Transverse colon (tissue), 4 donors: Measurements from ENCODE around the gene CEL. TPM values are rescaled to one million over a fixed set of nuclear protein-coding genes. Genes with fewer than 3 reads are reported as not detected.

Experiments used
- DNase-seq: peaks from one replicate; pipeline ENCODE4 v3.0.0-alpha.2; 2019
- H3K27ac ChIP-seq, 4 donors: fragments of 200-600 bp; sonication (generic); 2 replicates each; pipeline ENCODE4 v1.5.1; 2016 to 2018; ENCODE audit warnings: inconsistent platforms in 4 of 4
- H3K27me3 ChIP-seq: fragments of 200-600 bp; sonication (generic); 2 replicates; pipeline ENCODE4 v1.5.1; 2017; ENCODE audit warnings: inconsistent platforms
- H3K36me3 ChIP-seq, 4 donors: fragments of 200-600 bp; sonication (generic); 2 replicates each; pipeline ENCODE4 v1.5.1; 2017 to 2019; ENCODE audit warnings: inconsistent platforms in 4 of 4
- H3K4me1 ChIP-seq, 4 donors: fragments of 200-600 bp; sonication (generic); 2 replicates each; pipeline ENCODE4 v1.5.1; 2017 to 2020; ENCODE audit warnings: inconsistent platforms in 4 of 4
- H3K4me3 ChIP-seq, 4 donors: fragments of 200-600 bp; sonication (generic); 1 replicate in 1 of 4; 2 replicates in 3 of 4; pipeline versions ENCODE4 v1.5.1 to v1.6.1; 2017 to 2019; ENCODE audit warnings: inconsistent platforms in 4 of 4
- H3K9me3 ChIP-seq, 2 donors: fragments of 200-600 bp; sonication (generic); 2 replicates each; pipeline ENCODE4 v1.5.1; 2017 to 2019; ENCODE audit warnings: inconsistent platforms in 2 of 2
- EP300 ChIP-seq: sonication (generic); formaldehyde crosslinking; IDR thresholded peaks from one replicate; pipeline ENCODE4 v1.6.1; 2017; ENCODE audit warnings: antibody characterized with exemption, low read depth
- POLR2A ChIP-seq: fragments of 450-650 bp; IDR thresholded peaks from one replicate; pipeline ENCODE4 v1.6.1; 2016; ENCODE audit warnings: antibody characterized with exemption, mild to moderate bottlenecking, moderate library complexity
- POLR2AphosphoS5 ChIP-seq, 3 donors: sonication (generic); formaldehyde crosslinking; IDR thresholded peaks; one replicate each; pipeline ENCODE4 v1.6.1; 2016; ENCODE audit warnings: antibody characterized with exemption in 3 of 3
- WGBS, 2 donors: methylation state at CpG; one replicate each; pipeline ENCODE4 v1.1.5; 2018; ENCODE audit warnings: low coverage in 1 of 2; 5-methylcytosine and 5-hydroxymethylcytosine counted together
- in situ Hi-C, 4 donors: fragments of 200-750 bp; cut with MboI; loops; one replicate each; pipeline versions ENCODE4 v1.15.0 to v1.15.1; 2017; ENCODE audit warnings: low sequenced_read_pairs in 3 of 4, low pct_ligation_motif_present in 1 of 4, low pct_unique_long_range_greater_than_20kb in 1 of 4
- intact Hi-C: fragments of 100-400 bp; cut with DNase I; formaldehyde crosslinking; loops from one replicate; pipeline ENCODE4 v1.15.1; 2023; ENCODE audit warnings: low total_unique reads
- total RNA-seq, 4 donors: library from RNA; depleted of rRNA; stranded (reverse); fragments of >200 nt; gene quantifications; one replicate each; pipeline ENCODE4 v1.1.0, GENCODE V29; 2016
- TF ChIP-seq, protein P1 (sequence below), 5 experiments: fragments of 200-600 bp in 3 of 5; fragments of 450-650 bp in 2 of 5; sonication (generic) in 3 of 5; IDR thresholded peaks; 1 replicate in 2 of 5; 2 replicates in 3 of 5; pipeline ENCODE4 v1.5.1; 2016 to 2017; ENCODE audit warnings: antibody characterized with exemption in 5 of 5, inconsistent platforms in 3 of 5, mild to moderate bottlenecking in 2 of 5, moderate library complexity in 1 of 5

Gene CEL
- total RNA-seq, 4 donors from 2014 or later: 0.27 to 8.6 (median 0.48) TPM; not detected in 1

DNA sequence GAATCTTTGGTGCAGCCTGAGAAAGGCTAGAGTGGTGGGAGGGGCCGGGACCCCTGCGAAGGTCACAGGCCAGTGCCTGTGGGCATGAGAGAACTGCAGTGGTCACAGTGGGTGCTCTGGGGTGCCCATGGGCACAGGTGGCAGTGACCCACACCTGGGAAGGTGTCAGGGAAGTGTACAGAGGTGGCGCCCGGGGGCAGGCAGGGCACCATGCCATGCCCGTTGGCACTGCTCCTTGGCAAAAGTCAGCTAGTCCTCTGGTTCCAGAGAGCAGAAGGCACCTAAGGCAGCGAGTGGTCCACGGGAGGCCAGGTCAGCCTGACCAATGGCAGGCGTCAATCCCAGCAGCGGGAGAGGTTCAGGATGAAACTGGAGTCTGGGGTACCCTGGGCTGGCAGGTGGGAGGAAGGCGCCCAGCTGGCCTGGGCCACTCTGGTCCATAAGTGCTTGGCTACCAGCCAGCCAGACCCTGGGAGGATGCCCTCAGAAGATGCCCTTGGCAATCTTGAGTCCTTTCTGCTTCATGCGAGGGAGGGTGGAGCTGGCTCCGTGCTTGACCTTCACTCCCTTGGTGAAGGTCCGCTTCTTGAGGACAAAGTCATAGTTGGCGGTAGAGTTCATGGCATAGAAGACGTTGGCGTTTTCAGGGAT, 36.4 kb downstream of the CEL start:
- WGBS, 2 donors: 91% methylated on average over 16 of the region's 16 CpGs; no CpG with 5 or more reads in 1 of the 2 donors
- intact Hi-C loops (no loop called here), in situ Hi-C loops (no loop called here)
- no peak for TF ChIP-seq EP300
- no peak for TF ChIP-seq POLR2A
- TF ChIP-seq, protein P1, sequence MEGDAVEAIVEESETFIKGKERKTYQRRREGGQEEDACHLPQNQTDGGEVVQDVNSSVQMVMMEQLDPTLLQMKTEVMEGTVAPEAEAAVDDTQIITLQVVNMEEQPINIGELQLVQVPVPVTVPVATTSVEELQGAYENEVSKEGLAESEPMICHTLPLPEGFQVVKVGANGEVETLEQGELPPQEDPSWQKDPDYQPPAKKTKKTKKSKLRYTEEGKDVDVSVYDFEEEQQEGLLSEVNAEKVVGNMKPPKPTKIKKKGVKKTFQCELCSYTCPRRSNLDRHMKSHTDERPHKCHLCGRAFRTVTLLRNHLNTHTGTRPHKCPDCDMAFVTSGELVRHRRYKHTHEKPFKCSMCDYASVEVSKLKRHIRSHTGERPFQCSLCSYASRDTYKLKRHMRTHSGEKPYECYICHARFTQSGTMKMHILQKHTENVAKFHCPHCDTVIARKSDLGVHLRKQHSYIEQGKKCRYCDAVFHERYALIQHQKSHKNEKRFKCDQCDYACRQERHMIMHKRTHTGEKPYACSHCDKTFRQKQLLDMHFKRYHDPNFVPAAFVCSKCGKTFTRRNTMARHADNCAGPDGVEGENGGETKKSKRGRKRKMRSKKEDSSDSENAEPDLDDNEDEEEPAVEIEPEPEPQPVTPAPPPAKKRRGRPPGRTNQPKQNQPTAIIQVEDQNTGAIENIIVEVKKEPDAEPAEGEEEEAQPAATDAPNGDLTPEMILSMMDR (IDR thresholded peaks at IDR 0.05): no peak
- TF ChIP-seq POLR2AphosphoS5 (IDR thresholded peaks at IDR 0.05): no peak
- Histone ChIP-seq H3K9me3 (peaks cover 0 to 8% of the 10 kb centered on the region in 2 donors), H3K27ac (no peak overlapping the region), H3K36me3 (peaks cover 0 to 64% (median 27%) of the 10 kb centered on the region in 4 donors), H3K27me3 (no peaks in the 10 kb centered on the region), H3K4me1 (peaks cover 0 to under 1% (median 0%) of the 10 kb centered on the region in 4 donors), H3K4me3 (no peak overlapping the region)
- DNase-seq: no peak

DNA sequence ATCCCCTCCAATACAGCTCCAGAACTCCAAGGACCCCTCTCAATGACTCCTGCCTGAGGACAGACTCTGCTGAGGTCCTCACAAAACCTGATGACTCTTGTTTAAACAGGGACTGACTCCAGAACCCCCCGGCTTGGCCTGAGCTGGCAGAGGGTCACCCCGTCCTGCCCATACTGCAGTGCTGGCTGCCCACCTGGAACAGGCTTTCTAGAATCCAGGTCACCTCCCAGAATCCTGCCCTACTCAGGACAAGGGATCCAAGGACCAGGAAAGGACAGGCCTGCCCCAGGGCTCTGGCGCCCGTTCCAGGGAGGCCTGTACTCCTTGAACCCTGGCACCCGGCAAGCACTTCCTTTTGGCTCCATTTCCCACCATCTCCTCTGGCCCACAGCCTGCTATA, 37.1 kb downstream of the CEL start:
- no peak for DNase-seq
- H3K9me3 ChIP-seq: peaks cover 0 to 8% of the 10 kb centered on the region in 2 donors
- intact Hi-C loops: no loop called here
- in situ Hi-C loops: no loop called here
- H3K27ac ChIP-seq: no peak overlapping the region
- peaks cover 0 to 64% (median 27%) of the 10 kb centered on the region in 4 donors for H3K36me3 ChIP-seq
- 83% methylated on average over 4 of the region's 5 CpGs; no CpG with 5 or more reads in 1 of the 2 donors for WGBS, 2 donors
- peaks cover 0 to 7% (median 0%) of the 10 kb centered on the region in 4 donors for H3K4me1 ChIP-seq
- H3K4me3 ChIP-seq: no peak overlapping the region
- no peaks in the 10 kb centered on the region for H3K27me3 ChIP-seq
- TF ChIP-seq, protein P1 (IDR thresholded peaks at IDR 0.05): no peak
- TF ChIP-seq POLR2AphosphoS5 (IDR thresholded peaks at IDR 0.05) (no peak), EP300 (no peak), POLR2A (no peak)

DNA sequence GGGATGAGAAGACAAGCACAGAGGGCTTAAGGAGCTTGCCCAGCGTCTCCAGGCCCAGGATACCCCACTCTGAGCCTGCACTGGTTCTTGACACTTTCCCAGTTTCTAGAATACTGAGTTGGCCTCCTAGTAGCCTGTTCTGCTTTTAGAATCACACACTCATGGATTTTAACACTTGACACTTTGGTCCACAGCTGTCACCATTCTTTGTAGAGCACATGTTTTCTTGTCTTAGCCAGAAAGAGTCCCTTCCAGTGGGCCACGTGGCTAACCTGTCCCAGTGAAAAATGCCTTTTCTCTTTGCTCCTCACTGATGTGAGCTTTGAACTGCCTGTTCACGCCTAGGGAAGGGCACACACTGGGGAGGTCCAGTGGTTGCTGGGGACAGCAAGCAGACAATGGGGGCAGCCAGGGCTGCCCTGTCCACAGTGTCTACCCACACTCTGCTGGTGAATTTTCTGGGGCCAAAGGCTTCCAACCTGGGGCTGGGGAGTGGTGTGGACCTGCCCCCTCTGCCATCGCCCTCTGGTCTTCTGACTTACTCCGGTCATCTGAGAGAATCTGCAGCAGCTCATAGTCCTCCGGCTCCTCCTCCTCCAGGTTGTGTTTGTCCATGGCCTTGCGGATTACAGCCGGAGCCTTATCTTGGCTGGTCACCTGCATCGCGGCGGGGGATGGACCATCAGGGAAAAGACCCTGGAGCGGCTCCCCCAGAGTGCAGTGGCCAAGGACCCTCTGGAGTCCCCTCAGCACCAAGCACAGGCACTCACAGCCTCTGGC, 38.1 kb downstream of the CEL start:
- no peak for TF ChIP-seq EP300
- TF ChIP-seq, protein P1 (IDR thresholded peaks at IDR 0.05): no peak
- no peak for TF ChIP-seq POLR2A
- TF ChIP-seq POLR2AphosphoS5 (IDR thresholded peaks at IDR 0.05): no peak
- intact Hi-C loops (no loop called here), in situ Hi-C loops (loop anchor here in 2 of 4 donors (5.0 kb wide), 1 partner anchor 47 kb away; no protein-coding TSS in a partner anchor)
- peaks cover 0 to 8% of the 10 kb centered on the region in 2 donors for H3K9me3 ChIP-seq
- 94% methylated on average over 12 of the region's 12 CpGs; no CpG with 5 or more reads in 1 of the 2 donors for whole genome bisulfite sequencing, 2 donors
- peaks cover 0 to 71% (median 27%) of the 10 kb centered on the region in 4 donors for H3K36me3 ChIP-seq
- H3K4me3 ChIP-seq: no peak overlapping the region
- H3K27ac ChIP-seq: no peak overlapping the region
- no peaks in the 10 kb centered on the region for H3K27me3 ChIP-seq
- DNase-seq: no peak
- peaks cover 0 to 7% (median 0%) of the 10 kb centered on the region in 4 donors for H3K4me1 ChIP-seq
